Stimulated activated CD4-positive, alpha-beta T cell treated with anti-CD3 and anti-CD28 coated beads, TNF-alpha, amount 100 ng/mL, for 1 hour (primary cell): ENCODE data around the gene CLIP1.
A peak's percentile ranks its signal among the peaks of the same experiment; 100 is the strongest.
"Not testable (repeated sequence)": the region's sequence is repeated elsewhere in the genome, so short reads cannot be mapped to it uniquely, and the experiment has no call there.

Source experiments
- DNase-seq, 3 donors: peaks; one replicate each; pipeline ENCODE4 v3.0.0-alpha.2; 2020; ENCODE audit warnings: low read depth in 3 of 3, low spot score in 1 of 3

CLIP1 gene

DNA sequence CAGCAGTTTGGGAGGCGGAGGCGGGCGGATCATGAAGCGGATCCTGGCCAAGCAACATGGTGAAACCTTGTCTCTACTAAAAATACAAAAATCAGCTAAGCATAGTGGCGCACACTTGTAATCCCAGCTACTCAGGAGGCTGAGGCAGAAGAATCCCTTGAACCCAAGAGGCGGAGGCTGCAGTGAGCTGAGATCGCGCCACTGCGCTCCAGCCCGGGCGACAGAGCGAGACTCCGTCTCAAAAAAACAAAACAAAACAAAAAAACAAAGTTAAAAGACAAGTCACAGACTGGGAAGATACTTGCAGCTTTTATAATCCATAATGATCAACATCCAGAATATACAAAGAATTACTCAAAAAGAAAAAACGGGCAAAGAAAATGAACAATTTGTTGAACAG lies 161.7 kb downstream of the CLIP1 start:
- not testable (repeated sequence) for DNase-seq

GRCh38 chr12:122258939-122259338 lies 163.5 kb downstream of the CLIP1 start:
- not testable (repeated sequence) for DNase-seq

DNA sequence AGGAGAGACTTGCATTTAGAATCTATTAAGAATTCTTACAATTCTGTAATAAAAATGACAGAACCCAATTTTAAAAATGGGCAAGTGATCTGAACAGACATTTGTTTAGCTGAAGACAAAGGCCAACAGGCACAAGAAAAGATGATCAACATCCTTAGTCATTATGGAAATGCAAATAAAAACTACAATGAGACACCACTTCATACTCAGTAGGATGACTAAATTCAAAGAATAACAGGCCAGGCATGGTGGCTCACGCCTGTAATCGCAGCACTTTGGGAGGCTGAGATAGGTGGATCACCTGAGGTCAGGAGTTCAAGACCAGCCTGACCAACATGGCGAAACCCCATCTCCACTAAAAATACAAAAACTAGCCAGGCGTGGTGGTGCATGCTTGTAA lies 164.0 kb downstream of the CLIP1 start:
- DNase-seq: not testable (repeated sequence)

DNA sequence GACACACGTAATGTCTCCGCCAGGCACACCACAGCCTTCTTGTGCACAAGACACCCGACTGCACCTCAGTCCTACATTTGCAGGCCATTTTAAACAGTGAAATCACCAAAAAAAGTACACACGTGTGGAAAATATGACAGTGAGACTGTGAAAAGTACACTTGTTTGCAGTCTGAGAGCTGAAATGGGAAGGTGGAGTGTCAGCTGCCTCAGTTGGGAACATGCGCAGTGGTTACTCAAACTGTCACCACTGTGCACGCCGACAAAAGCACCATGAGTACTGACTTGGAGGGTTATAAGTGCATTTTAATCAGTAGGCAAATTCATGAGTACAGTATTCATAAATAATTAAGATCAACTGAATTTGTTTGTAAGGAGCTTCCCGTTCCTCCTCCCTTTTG lies 171.9 kb downstream of the CLIP1 start:
- DNase-seq: no peak

DNA sequence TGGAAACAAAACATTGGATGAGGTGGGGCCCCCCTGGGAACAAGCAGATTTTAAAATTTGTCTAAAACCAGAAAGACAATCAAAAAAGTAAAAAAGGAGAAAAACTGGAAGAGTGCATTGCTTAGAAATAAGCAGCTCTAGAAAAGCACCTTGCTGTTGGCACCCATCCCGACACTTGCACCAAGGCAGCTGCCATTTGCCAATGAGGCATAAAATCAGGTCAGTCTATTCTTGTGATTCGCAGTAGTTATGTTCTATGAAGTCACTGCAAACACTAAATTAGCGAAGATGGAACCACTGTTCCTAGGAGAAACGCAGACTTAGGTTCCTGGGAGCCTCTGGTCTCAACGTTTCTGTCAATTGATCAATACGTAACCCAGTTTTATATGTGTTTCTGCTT lies 172.4 kb downstream of the CLIP1 start:
- no peak for DNase-seq

DNA sequence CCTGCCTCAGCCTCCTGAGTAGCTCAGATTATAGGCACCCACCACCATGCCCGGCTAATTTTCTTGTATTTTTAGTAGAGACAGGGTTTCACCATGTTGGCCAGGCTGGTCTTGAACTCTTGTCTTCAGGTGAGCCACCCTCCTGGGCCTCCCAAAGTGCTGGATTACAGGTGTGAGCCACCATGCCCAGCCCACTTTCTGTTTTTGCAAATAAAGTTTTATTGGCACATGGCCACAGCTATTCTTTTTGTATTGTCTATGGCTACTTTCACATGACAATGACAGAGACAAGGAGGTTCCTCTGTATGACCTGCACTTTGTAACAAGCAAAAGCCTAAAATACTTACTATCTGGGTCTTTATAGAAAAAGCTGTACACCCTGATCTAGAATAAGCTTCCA lies 176.9 kb downstream of the CLIP1 start:
- no peak for DNase-seq

- DNase-seq: no peak
Measured at GRCh38 chr12:122244565-122245371, 177.7 kb downstream of the CLIP1 start.

DNA sequence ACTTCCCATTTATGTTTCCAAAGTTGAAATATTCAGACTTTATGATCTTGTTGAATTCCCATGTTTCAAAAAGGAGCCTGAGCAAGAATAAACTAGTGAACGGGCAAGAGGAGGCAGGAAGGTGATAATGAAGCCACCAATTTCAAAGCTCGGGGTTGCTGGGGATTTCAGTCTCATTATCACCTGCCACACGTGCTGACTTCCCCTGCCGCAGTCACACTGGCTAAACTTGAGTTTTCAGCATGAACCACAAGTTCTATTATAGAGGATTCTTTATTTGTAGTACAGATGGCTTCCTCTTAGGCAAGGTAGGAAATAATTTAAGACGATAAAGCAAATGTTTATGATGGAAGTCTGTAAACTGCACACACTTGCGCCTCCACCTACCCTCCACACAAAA lies 178.5 kb downstream of the CLIP1 start:
- no peak for DNase-seq

- no peak for DNase-seq
Measured at GRCh38 chr12:122238861-122239260, 183.6 kb downstream of the CLIP1 start.

GRCh38 chr12:122235741-122236140 lies 186.7 kb downstream of the CLIP1 start:
- DNase-seq: no peak

- DNase-seq: no peak
Measured at GRCh38 chr12:122232691-122233090, 189.8 kb downstream of the CLIP1 start.

DNA sequence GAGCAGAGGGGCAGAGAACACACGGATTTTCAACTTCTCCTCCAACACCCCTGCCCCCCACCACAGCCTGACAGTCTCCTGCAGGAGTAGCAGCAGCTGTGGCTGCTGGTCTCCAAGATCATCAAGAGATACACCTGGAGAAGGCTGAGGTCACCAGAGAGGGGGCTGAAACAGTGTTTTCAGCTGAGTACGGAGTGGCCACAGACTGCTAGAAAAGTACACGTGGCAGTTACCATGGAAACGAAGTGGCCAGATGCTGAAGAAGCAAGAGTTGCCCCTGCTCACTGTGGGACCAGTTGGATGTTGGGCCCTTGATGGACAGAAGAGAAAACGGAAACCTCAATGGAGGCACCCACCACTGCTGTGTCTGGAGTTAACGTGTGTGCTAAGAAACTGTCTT lies 191.7 kb downstream of the CLIP1 start:
- no peak for DNase-seq

GRCh38 chr12:122228092-122228491 lies 194.4 kb downstream of the CLIP1 start:
- DNase-seq: no peak

DNA sequence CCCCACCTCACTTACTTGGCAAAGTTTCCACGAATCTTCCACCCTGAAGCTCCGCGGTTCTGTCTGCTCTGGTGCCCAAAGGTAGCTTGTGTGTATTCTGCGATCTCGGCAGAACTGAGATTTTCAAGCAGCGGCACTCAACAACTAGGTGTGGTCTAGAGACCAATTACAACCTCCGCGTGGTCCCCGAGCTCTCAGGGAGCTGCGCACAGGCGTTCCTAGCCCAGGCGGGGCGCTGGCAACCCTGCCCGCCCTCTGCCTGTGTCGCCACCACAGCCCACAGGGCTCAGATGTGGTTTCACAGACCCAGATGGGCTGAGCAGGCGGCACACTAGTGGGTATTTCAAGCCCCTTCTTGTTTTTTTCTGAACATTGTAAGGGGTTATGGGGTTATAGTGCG lies 195.1 kb downstream of the CLIP1 start:
- no peak for DNase-seq

DNA sequence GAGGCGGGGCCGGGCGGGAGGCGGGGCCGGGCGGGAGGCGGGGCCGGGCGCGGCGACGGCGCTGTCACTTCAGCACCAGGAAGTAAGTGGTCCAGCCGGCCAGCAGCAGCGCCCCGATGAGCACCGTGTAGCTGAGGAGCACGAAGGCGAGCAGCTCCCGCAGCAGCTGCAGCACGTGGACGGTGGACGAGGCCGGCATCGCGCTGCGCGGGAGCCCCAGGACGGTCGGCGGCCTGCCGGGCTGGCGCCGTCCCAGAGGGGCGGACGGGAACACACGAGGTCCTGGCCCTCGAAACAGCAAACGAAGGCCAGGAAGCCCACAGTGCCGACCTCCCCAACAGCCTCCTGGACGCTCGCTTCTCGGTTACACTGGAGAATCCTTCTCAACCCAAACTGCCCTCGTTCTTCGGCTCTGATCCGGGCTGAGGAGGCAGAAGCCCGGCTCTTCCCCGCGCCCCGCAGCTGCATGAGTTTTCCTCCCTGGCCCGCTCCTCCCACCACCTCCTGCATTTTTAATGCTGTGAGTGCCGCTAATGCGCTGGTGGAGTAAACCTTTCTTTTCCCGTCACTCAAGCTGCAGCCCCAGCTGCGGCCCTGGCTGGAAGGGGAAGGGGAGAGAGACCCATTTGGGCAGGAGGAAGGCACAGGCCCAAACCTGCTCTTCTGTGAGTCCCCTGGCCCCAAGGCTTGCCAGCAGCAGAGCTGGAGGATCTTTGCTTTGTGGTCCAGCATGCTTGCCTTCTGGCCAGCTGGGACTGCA lies 195.9 kb downstream of the CLIP1 start:
- no peak for DNase-seq

DNA sequence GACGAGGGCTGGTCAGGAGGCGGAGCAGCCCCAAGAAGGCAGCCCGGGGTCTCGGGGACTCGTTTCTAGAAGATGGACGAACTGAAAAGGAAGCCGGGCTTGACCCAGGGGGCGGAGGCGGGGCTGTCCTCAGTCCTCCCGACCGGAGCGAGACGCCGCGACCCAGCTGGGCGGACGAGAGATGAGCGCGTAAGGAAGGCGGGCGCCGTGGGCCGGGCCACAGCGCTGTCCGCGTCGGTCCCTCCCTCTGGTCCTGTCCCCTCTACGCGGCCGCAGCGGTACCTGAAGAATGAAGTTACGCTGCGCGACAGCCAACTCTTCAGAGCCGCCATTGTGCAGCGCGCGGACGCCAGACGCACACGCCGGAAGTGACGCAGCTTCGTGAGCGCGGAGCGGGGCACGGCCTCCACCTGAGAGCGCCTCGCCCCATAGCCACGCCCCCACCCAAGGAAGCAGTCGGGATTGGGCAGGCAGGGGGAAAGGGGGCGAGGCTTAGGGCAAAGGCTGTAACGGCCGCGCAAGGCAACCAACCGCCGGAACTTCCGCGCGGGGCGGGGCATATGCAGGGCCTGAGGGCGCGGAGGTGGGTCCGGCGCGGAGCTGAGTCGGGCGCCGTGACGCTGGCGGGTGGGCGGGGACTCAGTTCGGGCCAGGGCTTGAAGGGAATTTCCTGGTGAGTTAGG lies 196.6 kb downstream of the CLIP1 start, which contains the start of gene DIABLO:
Gene DIABLO (minus strand): TSS at position 370 of the 683 bp plus-strand sequence. CDS start 38 bp downstream, at position 332.
- DNase-seq: peak; percentile 99 to 100 (median 100)
